ENCODE measurements around the gene PACRGL. TPM values are rescaled to one million over a fixed set of nuclear protein-coding genes. Genes with fewer than 3 reads are reported as not detected.
"Not testable (repeated sequence)": the region's sequence is repeated elsewhere in the genome, so short reads cannot be mapped to it uniquely, and the experiment has no call there.

The PACRGL gene
- total RNA-seq, 6 donors from 2014 or later: 13.5 to 45.8 (median 21.1) TPM

GRCh38 chr4:20778896-20779295 is 78.6 kb downstream of the PACRGL start:
- Histone ChIP-seq H3K4me3 (no peak overlapping the region), H3K4me1 (no peaks in the 10 kb centered on the region), H3K36me3 (no peaks in the 10 kb centered on the region), H3K27ac (no peak overlapping the region), H3K27me3 (no peaks in the 10 kb centered on the region), H3K9me3 (peaks cover 0 to 14% (median 8%) of the 10 kb centered on the region in 4 donors)
- ATAC-seq (ENCODE audit: low FRiP score in 2 of 2) (no peak), DNase-seq (no peak)
- 48 to 50% methylated on average over 1 of the region's 1 CpG for WGBS, 2 donors
- TF ChIP-seq EP300 (IDR thresholded peaks at IDR 0.05) (no peak), CTCF (IDR thresholded peaks at IDR 0.05) (no peak), POLR2A (IDR thresholded peaks at IDR 0.05) (no peak), POLR2AphosphoS5 (IDR thresholded peaks at IDR 0.05) (no peak)

- not testable (repeated sequence) for H3K27ac ChIP-seq; H3K36me3 ChIP-seq; H3K4me3 ChIP-seq; H3K27me3 ChIP-seq; ATAC-seq (ENCODE audit: low FRiP score in 2 of 2); DNase-seq; H3K4me1 ChIP-seq
- WGBS, 2 donors: 91 to 95% methylated on average over 1 of the region's 1 CpG
- H3K9me3 ChIP-seq: peaks cover 0 to 14% (median 8%) of the 10 kb centered on the region in 4 donors
Observed at GRCh38 chr4:20783134-20783533, 82.9 kb downstream of the PACRGL start.

- H3K36me3 ChIP-seq: no peaks in the 10 kb centered on the region
- DNase-seq (no peak), ATAC-seq (ENCODE audit: low FRiP score in 2 of 2) (no peak)
- no peak overlapping the region for H3K27ac ChIP-seq
- no peaks in the 10 kb centered on the region for H3K27me3 ChIP-seq
- WGBS, 2 donors: 79 to 81% methylated on average over 2 of the region's 2 CpGs
- no peak for TF ChIP-seq POLR2A (IDR thresholded peaks at IDR 0.05)
- no peak for TF ChIP-seq EP300 (IDR thresholded peaks at IDR 0.05)
- no peaks in the 10 kb centered on the region for H3K4me1 ChIP-seq
- H3K9me3 ChIP-seq: peaks cover 0 to 3% (median 1%) of the 10 kb centered on the region in 4 donors
- H3K4me3 ChIP-seq: no peak overlapping the region
Observed at GRCh38 chr4:20787940-20788665, 87.8 kb downstream of the PACRGL start.
